Fibroblast of villous mesenchyme (primary cell): ENCODE results near the gene SYT14. TPM values are rescaled to one million over a fixed set of nuclear protein-coding genes. Genes with fewer than 3 reads are reported as not detected.
"Not testable (repeated sequence)": the region's sequence is repeated elsewhere in the genome, so short reads cannot be mapped to it uniquely, and the experiment has no call there.

Experiments
- DNase-seq: peaks from one replicate; pipeline ENCODE4 v3.0.0-alpha.2; 2010; ENCODE audit warnings: low read depth
- H3K4me3 ChIP-seq: 2 replicates; pipeline ENCODE4 v1.5.1; 2011; ENCODE audit warnings: low read depth, mild to moderate bottlenecking, low read length
- CTCF ChIP-seq: IDR thresholded peaks from 2 replicates; pipeline ENCODE4 v1.5.1; 2012; ENCODE audit warnings: low read depth, mild to moderate bottlenecking, low read length; ENCODE audit not compliant: insufficient read depth
- total RNA-seq: library from RNA; depleted of rRNA; stranded (reverse); fragments of >200 nt; gene quantifications from 2 replicates; pipeline ENCODE4 v1.2.3, GENCODE V29; 2012

Gene SYT14
- total RNA-seq, 1 donor = 3.9 TPM

GRCh38 chr1:210159211-210159610 lies 221.2 kb downstream of the SYT14 start:
- no peak for TF ChIP-seq CTCF

GRCh38 chr1:210170220-210170619 lies 232.2 kb downstream of the SYT14 start:
- no peak for DNase-seq
- no peak overlapping the region for H3K4me3 ChIP-seq
- no peak for TF ChIP-seq CTCF

More at GRCh38 chr1:210159211-210159610, 221.2 kb downstream of the SYT14 start:
- no peak overlapping the region for H3K4me3 ChIP-seq
- DNase-seq = no peak

GRCh38 chr1:210174133-210174532 lies 236.1 kb downstream of the SYT14 start:
- DNase-seq = no peak
- no peak for TF ChIP-seq CTCF
- H3K4me3 ChIP-seq = no peak overlapping the region

GRCh38 chr1:210185063-210185462 lies 247.0 kb downstream of the SYT14 start:
- DNase-seq = no peak
- TF ChIP-seq CTCF = no peak
- no peak overlapping the region for H3K4me3 ChIP-seq

DNA sequence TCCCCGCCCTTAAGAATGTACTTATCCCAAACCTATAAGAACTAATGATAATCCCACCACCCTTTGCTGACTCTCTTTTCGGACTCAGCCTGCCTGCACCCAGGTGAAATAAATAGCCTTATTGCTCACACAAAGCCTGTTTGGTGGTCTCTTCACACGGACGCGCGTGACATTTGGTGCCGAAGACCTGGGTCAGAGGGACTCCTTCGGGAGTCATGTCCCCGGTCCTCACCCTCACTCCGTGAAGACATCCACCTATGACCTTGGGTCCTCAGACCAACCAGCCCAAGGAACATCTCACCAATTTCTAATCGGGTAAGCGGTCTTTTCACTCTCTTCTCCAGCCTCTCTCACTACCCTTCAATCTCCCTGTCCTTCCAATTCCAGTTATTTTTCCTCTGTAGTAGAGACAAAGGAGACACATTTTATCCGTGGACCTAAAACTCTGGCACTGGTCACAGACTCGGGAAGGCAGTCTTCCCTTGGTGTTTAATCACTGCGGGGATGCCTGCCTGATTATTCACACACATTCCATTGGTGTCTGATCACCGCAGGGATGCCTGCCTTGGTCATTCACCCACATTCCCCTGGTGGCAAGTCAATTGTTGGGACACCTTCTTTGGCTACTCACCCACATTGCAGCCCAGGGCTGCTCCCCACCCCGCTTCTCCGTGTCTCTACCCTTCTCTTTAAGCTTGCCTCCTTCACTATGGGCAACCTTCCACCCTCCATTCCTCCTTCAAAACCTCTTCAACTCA lies 250.0 kb downstream of the SYT14 start:
- DNase-seq = peak; percentile 8
- not testable (repeated sequence) for H3K4me3 ChIP-seq

DNA sequence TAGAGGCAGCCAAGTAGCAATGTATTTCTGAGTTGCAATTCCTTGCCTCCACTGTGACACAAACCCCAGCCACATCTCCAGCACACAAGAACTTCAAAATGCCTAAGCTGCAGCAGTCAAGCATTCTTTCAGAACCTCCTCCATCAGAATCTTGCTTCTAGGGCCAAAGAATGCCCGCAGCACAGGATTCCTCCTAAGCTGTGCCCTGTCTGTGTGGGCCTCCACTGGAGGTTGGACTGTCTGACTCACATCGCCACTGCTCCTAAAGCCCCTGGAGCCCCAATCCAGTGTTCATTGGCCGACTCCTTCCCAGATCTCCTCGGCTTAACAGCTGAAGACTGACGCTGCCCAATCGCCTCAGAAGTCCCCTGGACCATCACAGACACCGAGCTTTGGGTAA lies 251.4 kb downstream of the SYT14 start:
- no peak for TF ChIP-seq CTCF
- no peak overlapping the region for H3K4me3 ChIP-seq
- no peak for DNase-seq

DNA sequence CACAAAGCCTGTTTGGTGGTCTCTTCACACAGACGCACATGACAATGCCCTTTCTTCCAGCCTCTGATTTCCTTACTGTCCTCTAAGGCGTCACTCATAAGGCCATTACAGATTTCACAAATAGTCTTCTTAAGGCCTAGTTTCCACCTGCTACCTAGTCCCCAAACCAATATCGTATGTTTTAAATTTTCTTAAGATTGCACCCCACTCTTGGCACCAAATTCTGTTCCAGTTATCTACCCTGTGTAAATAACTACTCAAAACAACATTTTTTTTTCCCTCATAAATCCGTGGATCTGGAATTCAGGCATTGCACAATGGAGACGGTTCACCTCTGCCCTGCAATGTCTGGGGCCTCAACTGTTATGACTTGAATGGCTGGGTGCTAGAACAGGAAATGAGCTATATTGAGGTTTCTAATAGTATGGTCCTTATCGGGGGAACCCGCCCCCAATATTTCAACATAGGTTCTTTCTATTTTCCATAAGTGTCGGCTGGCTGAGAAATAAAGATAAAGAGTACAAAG lies 257.7 kb downstream of the SYT14 start:
- TF ChIP-seq CTCF = no peak
- no peak overlapping the region for H3K4me3 ChIP-seq
- DNase-seq = no peak

GRCh38 chr1:210196266-210196665 lies 258.2 kb downstream of the SYT14 start:
- not testable (repeated sequence) for DNase-seq, H3K4me3 ChIP-seq
